GM21360 (cell line): ENCODE data around the gene MPP1.

ENCODE experiments used
- ATAC-seq: cut with Tn5 transposase; IDR thresholded peaks from one replicate; pipeline ENCODE4 v1.9.1; 2021; ENCODE audit warnings: mild to moderate bottlenecking, moderate library complexity; ENCODE audit not compliant: unreplicated experiment

MPP1 gene

DNA sequence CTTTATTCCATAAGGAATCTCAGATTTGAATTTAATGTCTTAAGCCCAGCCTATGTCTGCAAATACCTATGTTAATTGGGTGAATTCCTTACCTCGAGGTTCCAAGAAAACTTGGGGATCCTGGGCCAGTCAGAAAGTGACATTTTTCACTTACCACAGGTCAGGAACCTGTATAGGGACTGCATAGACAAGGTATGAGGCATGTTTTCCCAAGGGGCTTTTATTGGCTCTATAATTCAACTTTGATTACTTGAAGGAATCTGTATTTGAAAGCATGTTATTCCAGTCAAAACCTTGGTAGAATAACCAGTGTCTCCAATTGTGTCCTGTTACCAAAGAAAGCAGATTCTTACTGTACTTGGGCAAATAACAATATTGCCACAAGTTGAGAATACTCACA, 8.5 kb upstream of the MPP1 start:
- no peak for ATAC-seq

DNA sequence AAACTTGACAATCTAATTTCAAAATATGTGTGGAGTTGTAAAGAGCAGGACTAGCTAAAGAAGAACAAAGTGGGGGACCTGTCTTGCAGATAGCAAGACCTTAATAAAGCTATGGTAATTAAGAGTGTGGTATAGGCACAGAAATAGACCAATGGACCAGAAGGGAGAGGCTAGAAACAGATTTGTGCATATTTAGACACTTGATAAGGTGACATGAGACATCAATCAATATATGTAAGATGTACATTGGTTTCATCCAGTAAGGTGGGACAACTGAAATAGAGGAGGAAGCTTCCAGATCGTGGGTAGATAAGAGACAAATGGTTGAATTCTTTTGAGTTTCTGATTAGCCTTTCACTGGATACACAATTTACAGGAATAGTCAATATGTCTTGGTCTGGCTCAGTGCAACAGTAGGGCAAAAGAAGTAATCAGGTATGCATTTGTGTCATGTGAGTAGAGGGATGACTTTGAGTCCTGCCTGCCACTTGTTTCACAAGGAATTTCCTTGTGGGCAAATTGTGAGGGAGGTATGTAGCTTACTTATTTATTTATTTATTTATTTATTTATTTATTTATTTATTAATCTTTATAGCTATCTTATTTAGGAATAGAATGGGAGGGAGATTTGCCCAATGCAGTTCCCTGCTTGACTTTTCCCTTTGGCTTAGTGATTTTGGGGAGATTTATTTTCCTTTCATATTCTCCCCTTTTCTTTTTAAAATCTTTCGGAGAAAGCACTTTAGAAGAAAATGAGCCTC, 7.2 kb upstream of the MPP1 start:
- ATAC-seq = no peak

GRCh38 chrX:154809939-154810665, 4.8 kb upstream of the MPP1 start:
- ATAC-seq = no peak

DNA sequence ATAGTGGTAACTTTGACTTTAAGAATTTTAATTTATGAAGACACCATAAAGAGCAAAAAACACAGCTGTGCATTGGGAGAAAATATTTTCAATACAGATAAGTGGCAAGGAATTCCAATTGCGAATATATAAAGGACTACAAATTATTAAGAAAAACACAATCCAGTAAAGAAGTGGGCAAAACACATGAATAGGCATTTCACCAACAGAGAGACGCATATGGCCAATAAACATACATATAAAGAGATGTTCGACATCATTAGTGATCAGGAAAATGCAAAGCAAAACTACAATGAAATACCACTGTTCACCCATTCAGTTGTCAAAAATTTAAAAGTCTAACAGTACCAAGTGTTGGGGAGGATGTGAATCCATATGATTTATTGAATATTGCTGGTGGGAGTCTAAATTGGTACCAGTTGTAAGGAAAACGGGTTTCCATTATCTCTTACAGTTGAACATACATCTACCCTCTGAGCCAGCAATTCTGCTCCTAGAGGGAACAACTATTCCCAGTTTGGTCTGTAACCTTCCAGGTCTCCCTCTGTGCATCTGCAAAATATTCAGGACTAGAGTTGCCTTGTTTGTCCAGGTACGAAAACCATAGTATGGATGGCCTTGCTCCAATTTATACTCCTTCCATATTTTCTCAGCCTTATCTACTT, 1.7 kb upstream of the MPP1 start:
- ATAC-seq = no peak

DNA sequence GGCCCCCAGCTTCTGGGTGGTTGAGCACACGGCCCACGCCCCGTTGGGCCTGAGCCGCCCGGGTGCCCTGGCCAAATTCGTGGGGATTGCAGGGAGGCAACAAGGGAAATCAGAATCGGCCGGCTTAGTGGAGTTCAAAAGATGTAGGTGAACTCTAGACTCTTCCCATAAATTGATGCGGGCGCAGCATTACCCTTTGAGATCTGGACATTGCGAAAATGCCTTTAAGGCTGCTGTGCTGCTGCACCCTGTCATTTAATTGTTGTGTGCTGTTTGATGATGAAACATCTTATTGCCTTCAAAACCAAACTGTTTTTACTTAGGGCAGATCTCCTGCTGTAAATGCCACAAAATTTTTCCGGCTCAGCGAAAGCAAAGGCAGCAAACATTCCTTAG, 409 bp upstream of the MPP1 start:
- ATAC-seq = no peak

DNA sequence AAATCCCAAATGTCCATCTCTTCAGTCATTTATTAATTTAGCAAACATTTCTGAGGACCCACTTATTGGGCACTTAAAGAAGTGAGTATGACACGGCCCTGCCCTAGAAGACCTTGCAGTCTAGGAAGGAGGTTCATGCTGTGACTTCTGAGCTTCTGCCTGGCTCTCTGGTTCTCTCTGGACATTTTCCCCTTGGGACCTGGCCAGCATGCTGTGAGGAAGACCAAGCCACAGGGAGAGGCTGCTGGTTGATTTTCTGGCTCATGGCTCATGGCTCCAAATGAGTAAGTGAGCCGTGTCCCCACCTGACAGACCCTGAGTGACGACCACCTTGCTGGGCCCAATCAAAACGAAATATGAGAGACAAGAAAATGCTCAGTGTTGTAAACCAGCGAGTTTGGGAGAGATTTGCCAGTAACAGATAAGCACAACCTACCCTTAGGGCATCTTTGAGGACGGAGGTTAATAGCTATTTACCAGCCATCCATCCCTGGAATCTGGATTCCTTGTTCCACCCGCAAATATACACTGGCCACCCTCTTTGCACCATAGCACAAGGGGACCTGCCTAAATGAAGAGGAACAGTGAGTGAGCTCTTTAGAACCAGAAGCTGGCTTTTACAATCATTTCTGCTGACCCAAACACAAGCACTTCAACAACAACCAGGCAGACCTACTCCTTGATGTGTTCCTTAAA, 876 bp downstream of the MPP1 start:
- no peak for ATAC-seq

GRCh38 chrX:154802947-154803346, 2.3 kb downstream of the MPP1 start:
- ATAC-seq = no peak

DNA sequence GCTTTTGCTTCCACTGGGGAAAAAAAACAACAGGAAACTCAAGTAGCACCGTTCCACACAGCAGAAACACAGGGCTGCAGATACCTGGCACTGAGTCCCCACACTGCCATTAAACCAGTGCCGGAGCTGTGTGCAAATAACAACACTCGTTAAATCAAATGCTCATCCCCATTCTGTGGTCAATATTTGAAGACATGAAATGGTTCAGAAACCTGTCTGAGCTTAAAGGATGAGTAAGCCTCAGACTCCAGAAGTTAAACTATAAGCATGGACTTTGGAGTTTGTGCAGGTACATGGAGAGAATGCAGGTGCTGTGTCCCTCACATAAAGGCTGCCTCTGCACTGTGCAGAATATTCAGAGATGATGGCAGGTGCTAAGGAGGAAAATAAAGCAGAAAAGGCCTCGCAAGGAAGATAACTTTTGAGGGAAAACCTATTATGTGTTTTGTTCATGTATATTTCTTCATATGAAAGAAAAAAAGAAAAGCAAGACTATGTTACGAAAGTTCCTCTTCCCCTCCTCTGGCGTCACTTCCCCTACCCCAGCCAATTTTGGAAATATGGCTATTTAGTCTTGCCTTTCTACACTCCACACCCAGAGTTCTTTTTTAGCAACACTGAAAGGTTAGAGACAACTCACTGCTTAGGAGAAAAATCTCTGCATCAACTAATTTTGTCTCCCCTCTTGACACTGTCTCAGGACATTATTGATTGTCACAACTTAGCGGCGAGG, 4.6 kb downstream of the MPP1 start:
- no peak for ATAC-seq

DNA sequence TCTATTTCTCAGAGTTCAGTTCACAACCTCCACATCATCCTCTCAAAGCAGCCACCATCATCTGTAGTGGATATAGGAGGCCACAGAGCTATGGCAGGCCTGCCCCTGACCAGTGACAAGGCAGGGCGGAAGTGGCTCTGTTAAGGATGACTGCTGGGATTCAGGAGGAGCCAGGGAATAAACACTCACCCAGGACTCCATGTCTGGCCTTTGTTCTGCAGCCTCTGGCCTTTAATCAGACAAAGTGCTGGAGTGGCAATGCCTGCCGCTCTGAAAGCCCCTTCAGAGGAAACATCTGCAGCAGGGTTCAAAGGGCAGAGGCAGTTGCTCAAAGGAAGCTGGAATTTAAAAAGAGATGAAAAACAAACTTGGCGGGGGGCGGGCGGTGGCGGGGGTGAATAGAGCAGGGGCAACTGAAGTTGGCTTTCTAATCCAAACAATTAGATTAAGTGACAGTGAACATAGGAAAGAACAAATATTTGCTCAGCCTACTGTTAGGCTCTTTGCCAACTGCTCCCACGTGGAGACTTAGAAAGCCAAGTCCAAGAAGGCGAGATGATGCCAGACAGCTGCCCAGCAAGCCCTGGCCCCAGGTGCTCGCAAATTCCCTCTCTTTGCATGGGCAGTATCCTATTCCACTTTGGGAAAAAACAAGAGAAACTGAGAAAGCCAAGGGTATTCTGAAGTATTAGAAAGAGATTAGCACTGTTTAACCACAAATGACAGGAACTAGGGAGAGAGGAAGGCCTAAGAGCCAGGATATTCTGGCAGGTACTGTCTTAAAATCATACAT, 5.5 kb downstream of the MPP1 start:
- ATAC-seq = no peak

GRCh38 chrX:154797006-154797405, 8.3 kb downstream of the MPP1 start:
- ATAC-seq = no peak

- ATAC-seq = no peak
These were observed 10.3 kb downstream of the MPP1 start for GRCh38 chrX:154795016-154795415.

GRCh38 chrX:154793084-154793795, 12.0 kb downstream of the MPP1 start:
- ATAC-seq = no peak

DNA sequence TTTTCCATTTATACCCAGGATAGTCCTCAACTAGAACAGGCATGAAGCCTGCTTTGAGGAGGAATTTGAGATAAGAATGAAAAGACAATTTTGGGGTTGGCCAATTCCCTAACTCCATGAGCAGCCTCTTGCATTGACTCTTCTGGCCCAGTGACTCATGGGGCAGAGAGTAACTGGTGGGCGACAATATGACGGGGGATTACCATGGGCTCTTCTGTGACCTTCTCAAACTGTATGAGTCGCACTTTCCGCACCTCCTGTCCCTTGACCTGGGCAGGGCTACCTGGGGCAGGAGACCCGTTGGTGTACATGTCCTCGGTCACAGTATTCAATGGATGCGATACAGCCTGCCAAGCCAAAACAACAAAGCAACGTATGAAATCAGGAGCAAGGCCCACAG, 13.3 kb downstream of the MPP1 start:
- ATAC-seq = no peak

DNA sequence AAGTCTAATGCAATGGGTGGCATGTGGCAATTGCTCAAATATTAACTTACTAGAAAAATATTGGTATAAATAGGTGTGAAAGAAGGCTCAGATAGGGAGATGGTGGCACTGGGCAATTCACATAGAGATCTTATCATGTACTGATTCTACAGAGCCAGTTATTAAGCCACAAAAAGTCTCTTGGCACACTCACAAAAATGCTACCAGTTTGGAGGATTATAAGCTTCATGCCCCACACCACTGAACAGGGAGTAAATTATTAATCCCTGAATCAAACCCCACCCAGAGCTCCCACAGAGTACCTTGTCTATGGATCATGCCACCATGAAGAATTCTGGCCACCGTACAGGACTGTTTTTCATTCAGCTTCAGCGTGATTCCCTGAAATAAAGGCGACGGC, 13.8 kb downstream of the MPP1 start:
- no peak for ATAC-seq

DNA sequence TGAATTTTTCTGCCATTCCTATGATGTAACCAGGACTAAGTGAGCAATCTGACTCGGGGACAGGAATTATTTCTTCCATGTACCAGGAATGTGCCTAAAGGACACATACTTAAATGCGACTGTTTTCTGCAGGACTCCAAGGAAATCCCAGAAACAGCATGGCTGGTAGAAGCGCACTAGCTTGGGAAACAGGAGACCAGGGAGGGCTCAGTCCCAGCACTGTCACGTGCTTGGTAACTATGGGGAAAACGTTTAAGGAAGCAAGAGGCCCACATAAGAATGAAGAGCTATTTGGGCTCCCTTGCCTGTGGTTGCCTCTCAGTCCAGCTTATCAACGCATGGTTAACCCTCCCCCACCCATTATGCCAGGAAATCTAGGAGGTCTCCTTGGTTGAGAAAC, 19.6 kb downstream of the MPP1 start:
- ATAC-seq = no peak

DNA sequence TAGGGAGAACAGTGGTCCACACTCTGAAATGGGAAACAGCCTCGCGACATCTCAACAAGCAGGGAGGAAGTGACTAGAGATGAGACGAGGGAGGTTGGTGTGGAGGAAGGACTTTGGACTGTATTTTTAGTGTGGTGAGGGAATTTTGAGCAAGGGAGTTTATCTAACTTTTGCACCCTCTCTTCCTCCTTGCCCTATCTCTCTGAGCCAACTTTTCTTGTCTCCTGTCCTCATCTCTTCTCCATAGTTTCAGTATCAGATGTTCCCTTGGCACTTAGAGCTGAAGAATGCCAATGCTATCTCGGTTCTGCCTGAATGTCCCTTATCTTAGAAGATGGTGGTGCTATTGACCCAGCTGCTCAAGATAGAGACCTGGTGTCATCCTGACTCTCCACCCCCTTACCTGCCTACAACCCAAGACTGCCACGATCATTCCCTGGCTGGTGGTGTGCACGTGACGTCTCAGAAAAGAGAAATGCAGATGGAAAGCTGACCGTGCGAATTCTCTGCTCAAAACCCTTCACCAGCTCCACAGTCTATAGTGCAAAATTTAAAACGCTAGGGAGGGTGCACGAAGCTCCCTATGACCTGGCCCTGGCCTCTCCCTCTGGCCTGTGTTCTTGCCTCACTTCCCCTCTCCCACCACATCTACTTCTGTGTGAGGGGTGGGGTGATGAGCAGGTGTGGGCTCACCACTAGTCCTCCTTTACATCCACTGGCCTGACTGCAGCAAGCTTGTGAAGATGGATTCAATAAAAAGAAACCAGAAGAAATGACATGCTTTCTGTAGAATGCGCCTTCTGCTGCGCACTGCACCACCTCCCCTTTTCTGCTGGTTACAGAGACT, 20.9 kb downstream of the MPP1 start:
- no peak for ATAC-seq

DNA sequence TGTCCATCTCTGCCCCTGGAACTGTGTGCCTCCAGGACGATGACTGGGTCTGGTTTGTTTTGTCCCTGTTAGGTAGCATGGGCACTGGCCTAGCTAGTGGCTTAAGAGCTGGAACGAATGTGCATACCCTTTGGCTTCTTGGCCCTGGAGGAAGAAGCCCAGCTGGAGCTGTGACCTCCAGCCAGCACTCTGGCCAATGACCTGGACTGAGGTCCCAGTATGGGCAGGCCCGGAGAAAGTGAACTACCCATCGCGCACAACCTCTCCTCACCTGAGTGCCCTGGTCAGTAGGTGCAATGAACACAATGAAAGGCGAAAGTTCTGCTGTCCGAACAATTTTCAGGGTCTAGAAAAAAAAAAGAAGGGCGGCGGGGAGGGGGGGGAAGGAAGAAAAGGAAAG, 24.3 kb downstream of the MPP1 start:
- ATAC-seq = no peak

DNA sequence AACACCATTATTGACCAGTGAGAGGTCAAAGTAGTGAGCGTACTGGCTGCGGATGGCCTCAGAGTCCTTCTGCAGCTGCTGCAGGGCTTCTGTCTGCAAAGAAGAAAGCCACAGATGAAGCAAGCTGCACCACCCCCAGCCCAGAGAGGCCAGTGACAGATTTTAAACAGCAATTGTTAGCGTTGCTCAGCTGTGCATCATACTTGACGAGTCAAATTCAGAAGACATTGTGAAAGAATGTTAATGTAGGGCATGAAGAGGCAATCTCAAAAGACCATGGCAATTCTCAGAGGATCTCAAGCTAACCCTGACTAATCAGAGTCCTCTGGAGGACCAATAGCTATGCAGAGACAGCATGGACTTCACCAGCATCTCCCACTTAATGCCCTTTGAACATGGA, 26.0 kb downstream of the MPP1 start:
- no peak for ATAC-seq
